Measurements from ENCODE around the gene LGI4. TPM values are rescaled to one million over a fixed set of nuclear protein-coding genes. Genes with fewer than 3 reads are reported as not detected.
"Not testable (repeated sequence)": the region's sequence is repeated elsewhere in the genome, so short reads cannot be mapped to it uniquely, and the experiment has no call there.

The LGI4 gene
- total RNA-seq, 6 experiments from 2014 or later = 0.08 to 0.17 (median 0.10) TPM; not detected in 1

DNA sequence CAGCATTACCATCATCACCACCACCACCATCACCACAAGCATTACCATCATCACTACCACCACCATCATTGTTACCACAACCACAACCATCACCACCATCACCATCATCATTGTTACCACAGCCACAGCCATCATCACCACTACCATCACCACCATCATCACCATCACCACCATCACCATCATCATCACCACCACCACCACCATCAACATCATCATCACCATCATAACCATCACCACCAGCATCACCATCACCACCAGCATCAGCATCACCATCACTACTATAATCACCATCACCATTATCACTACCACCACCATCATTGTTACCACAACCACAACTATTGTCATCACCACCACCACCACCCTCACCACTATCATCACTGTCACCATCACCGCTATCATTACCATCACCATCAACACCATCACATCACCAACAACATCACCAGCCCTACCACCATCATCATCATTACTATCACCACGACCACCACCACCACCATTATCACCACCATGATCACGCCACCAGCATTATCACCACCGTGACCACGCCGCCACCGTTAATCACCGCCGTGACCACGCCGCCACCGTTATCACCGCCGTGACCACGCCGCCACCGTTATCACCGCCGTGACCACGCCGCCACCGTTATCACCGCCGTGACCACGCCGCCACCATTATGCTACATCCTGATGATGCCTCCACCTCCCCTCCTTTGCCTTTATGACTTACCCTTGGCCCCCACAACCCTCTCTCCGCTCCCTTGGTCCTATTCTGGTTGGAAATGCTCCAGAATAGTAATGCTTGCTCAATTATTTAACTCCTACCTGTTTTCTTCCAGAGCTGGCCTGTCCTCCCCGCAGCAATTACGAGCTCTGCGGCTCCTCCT lies 29.2 kb downstream of the LGI4 start:
- Mint-ChIP-seq H3K27ac (no peak overlapping the region), H3K4me1 (ENCODE audit: low read depth) (no peaks in the 10 kb centered on the region), H3K9me3 (peaks cover 7% of the 10 kb centered on the region), H3K27me3 (ENCODE audit: insufficient read depth) (peaks cover 15% of the 10 kb centered on the region), H3K36me3 (ENCODE audit: low read depth) (no peaks in the 10 kb centered on the region), H3K4me3 (no peak overlapping the region)
- DNase-seq = no peak
- TF ChIP-seq, protein P1, sequence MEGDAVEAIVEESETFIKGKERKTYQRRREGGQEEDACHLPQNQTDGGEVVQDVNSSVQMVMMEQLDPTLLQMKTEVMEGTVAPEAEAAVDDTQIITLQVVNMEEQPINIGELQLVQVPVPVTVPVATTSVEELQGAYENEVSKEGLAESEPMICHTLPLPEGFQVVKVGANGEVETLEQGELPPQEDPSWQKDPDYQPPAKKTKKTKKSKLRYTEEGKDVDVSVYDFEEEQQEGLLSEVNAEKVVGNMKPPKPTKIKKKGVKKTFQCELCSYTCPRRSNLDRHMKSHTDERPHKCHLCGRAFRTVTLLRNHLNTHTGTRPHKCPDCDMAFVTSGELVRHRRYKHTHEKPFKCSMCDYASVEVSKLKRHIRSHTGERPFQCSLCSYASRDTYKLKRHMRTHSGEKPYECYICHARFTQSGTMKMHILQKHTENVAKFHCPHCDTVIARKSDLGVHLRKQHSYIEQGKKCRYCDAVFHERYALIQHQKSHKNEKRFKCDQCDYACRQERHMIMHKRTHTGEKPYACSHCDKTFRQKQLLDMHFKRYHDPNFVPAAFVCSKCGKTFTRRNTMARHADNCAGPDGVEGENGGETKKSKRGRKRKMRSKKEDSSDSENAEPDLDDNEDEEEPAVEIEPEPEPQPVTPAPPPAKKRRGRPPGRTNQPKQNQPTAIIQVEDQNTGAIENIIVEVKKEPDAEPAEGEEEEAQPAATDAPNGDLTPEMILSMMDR (IDR thresholded peaks at IDR 0.05) = no peak

- no peak overlapping the region for H3K4me3 Mint-ChIP-seq
- TF ChIP-seq, protein P1 (IDR thresholded peaks at IDR 0.05) = no peak
- no peaks in the 10 kb centered on the region for H3K4me1 Mint-ChIP-seq (ENCODE audit: low read depth)
- H3K9me3 Mint-ChIP-seq = peaks cover 7% of the 10 kb centered on the region
- H3K27ac Mint-ChIP-seq = no peak overlapping the region
- H3K27me3 Mint-ChIP-seq (ENCODE audit: insufficient read depth) = peaks cover 15% of the 10 kb centered on the region
- DNase-seq = no peak
- no peaks in the 10 kb centered on the region for H3K36me3 Mint-ChIP-seq (ENCODE audit: low read depth)
Observed at GRCh38 chr19:35105047-35105410, 29.8 kb downstream of the LGI4 start.

GRCh38 chr19:35104361-35104760 lies 30.5 kb downstream of the LGI4 start:
- no peak for DNase-seq
- peaks cover 10% of the 10 kb centered on the region for H3K27me3 Mint-ChIP-seq (ENCODE audit: insufficient read depth)
- H3K4me1 Mint-ChIP-seq (ENCODE audit: low read depth) = no peaks in the 10 kb centered on the region
- H3K27ac Mint-ChIP-seq = no peak overlapping the region
- no peaks in the 10 kb centered on the region for H3K36me3 Mint-ChIP-seq (ENCODE audit: low read depth)
- peaks cover 7% of the 10 kb centered on the region for H3K9me3 Mint-ChIP-seq
- no peak overlapping the region for H3K4me3 Mint-ChIP-seq
- TF ChIP-seq, protein P1 (IDR thresholded peaks at IDR 0.05) = no peak

- DNase-seq; H3K9me3 Mint-ChIP-seq; H3K27ac Mint-ChIP-seq; H3K4me1 Mint-ChIP-seq (ENCODE audit: low read depth); H3K4me3 Mint-ChIP-seq; H3K27me3 Mint-ChIP-seq (ENCODE audit: insufficient read depth); H3K36me3 Mint-ChIP-seq (ENCODE audit: low read depth): not testable (repeated sequence)
Observed at GRCh38 chr19:35103614-35104013, 31.2 kb downstream of the LGI4 start.

GRCh38 chr19:35101949-35102348 lies 32.9 kb downstream of the LGI4 start:
- H3K4me1 Mint-ChIP-seq (ENCODE audit: low read depth); H3K36me3 Mint-ChIP-seq (ENCODE audit: low read depth); H3K4me3 Mint-ChIP-seq; H3K27ac Mint-ChIP-seq; H3K9me3 Mint-ChIP-seq; DNase-seq: not testable (repeated sequence)
- peaks cover 11% of the 10 kb centered on the region for H3K27me3 Mint-ChIP-seq (ENCODE audit: insufficient read depth)

DNA sequence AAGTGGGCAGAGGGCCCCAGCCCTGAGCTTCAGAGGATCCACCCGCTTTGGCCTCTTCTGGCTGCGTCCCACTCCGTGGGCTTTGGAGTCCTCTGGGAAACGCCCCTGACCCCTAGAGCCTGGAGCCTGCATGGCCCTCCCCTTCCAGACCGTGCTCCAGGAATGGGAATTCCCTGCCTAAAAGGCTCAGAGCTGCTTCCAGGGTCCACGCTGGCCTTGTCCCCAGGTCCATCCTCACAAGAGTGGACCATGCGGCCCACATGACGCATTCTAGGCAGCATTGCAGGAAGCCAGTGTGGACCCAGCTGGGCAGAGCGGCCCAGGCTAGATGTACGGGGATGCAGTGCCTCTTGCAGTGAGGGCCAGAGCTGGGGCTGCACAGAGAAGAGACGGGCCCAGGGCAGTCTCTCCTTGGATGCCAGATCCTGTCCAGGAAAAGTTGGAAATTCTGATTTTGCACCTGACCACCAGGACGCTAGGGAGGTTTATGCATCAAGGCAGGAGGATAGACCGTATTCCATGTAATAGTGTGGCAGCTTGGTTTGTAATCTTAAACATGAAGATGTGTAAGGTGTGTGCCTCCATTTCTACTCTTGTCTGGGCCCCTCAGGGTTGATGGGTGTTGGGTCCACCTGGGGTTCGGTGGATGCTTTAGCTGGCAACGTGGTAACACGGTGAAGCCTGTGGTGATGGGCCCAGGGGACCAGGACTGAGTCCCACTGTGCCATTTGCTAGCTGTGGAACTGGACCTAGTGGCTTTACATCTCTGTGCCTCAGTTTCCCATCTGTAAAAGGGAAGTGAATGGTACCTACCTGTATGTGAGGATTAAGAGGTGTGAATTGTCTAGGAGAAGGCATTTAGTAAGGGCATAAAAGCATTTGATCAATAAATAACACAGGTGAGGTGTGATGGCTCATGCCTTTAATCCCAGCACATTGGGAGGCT lies 34.0 kb downstream of the LGI4 start:
- TF ChIP-seq, protein P1 (IDR thresholded peaks at IDR 0.05) = no peak
- Mint-ChIP-seq H3K9me3 (no peaks in the 10 kb centered on the region; the same call in 1 of the 2 replicates), H3K27me3 (ENCODE audit: insufficient read depth) (peaks cover 12% of the 10 kb centered on the region), H3K4me3 (no peak overlapping the region), H3K27ac (no peak overlapping the region), H3K4me1 (ENCODE audit: low read depth) (no peaks in the 10 kb centered on the region; the same call in 1 of the 2 replicates), H3K36me3 (ENCODE audit: low read depth) (no peaks in the 10 kb centered on the region)
- DNase-seq = no peak

Measured in HFFc6 (cell line).